OCI-LY7 (cell line): ENCODE results near the gene COG7. TPM values are rescaled to one million over a fixed set of nuclear protein-coding genes. Genes with fewer than 3 reads are reported as not detected.

ENCODE experiments used
- BruUV-seq: library from RNA; stranded (reverse); fragments of 400-500 nt; replicated peaks from 2 replicates; lab custom pipeline; 2021; lab: Mats Ljungman, UMichigan
- CTCF ChIA-PET: fragments of 300-600 bp; sonication (Branson Sonifier 250); formaldehyde crosslinking; loops from one replicate; lab custom pipeline; 2022; ENCODE audit warnings: antibody characterized with exemption; ENCODE audit not compliant: unreplicated experiment; lab: Charles Lee
- POLR2A ChIA-PET: fragments of 300-600 bp; sonication (Branson Sonifier 250); formaldehyde crosslinking; loops from one replicate; lab custom pipeline; 2022; ENCODE audit warnings: antibody characterized with exemption; lab: Charles Lee
- DNase-seq: peaks from one replicate; pipeline ENCODE4 v3.0.0-alpha.2; 2015; ENCODE audit warnings: low spot score
- H2AFZ ChIP-seq: fragments of 200-600 bp; sonication (generic), shearing (Covaris generic); 2 replicates; pipeline ENCODE4 v1.6.1; 2014; ENCODE audit warnings: mild to moderate bottlenecking, antibody characterized with exemption, low read length, moderate library complexity
- H3K27ac ChIP-seq: fragments of 200-600 bp; sonication (generic); 2 replicates; pipeline ENCODE4 v1.5.1; 2014; ENCODE audit warnings: mixed run types, low read depth, mild to moderate bottlenecking, moderate library complexity, low read length, inconsistent platforms; ENCODE audit not compliant: poor library complexity, severe bottlenecking
- H3K36me3 ChIP-seq: fragments of 200-600 bp; sonication (generic); 2 replicates; pipeline ENCODE4 v1.6.1; 2014; ENCODE audit warnings: mild to moderate bottlenecking, antibody characterized with exemption, low read length, moderate library complexity, mixed read lengths; ENCODE audit not compliant: insufficient read depth
- H3K4me1 ChIP-seq: fragments of 200-600 bp; sonication (generic); 2 replicates; pipeline ENCODE4 v1.5.1; 2014; ENCODE audit warnings: mild to moderate bottlenecking, low read length; ENCODE audit not compliant: insufficient read depth, poor library complexity, severe bottlenecking
- H3K4me2 ChIP-seq: fragments of 200-600 bp; sonication (generic); 2 replicates; pipeline ENCODE4 v1.6.1; 2014; ENCODE audit warnings: mild to moderate bottlenecking, low read length
- H3K4me3 ChIP-seq: fragments of 200-600 bp; sonication (generic); 2 replicates; pipeline ENCODE4 v1.5.1; 2014; ENCODE audit warnings: mild to moderate bottlenecking, low read depth, low read length; ENCODE audit not compliant: poor library complexity, severe bottlenecking
- H3K79me2 ChIP-seq: fragments of 200-600 bp; sonication (generic); 2 replicates; pipeline ENCODE4 v1.6.1; 2016; ENCODE audit warnings: low read depth, mild to moderate bottlenecking, low read length, moderate library complexity, mixed read lengths; ENCODE audit not compliant: insufficient read depth
- H3K9me2 ChIP-seq: fragments of 200-600 bp; sonication (generic); 2 replicates; pipeline ENCODE4 v1.6.1; 2016; ENCODE audit warnings: mild to moderate bottlenecking, low read length, mixed read lengths; ENCODE audit not compliant: insufficient read depth
- H3K9me3 ChIP-seq: fragments of 200-600 bp; sonication (generic); 2 replicates; pipeline ENCODE4 v1.6.1; 2014; ENCODE audit warnings: mild to moderate bottlenecking, mixed run types, low read length, mixed read lengths
- H4K20me1 ChIP-seq: fragments of 200-600 bp; sonication (generic); 2 replicates; pipeline ENCODE4 v1.6.1; 2014; ENCODE audit warnings: mild to moderate bottlenecking, antibody characterized with exemption, low read length, moderate library complexity, mixed read lengths; ENCODE audit not compliant: insufficient read depth
- CTCF ChIP-seq: fragments of 200-600 bp; sonication (generic); conservative IDR thresholded peaks from 2 replicates; pipeline ENCODE4 v1.5.1; 2014; ENCODE audit warnings: mild to moderate bottlenecking, antibody characterized with exemption, low read length, moderate library complexity, mixed read lengths
- EZH2phosphoT487 ChIP-seq: fragments of 200-600 bp; sonication (generic); IDR thresholded peaks from 2 replicates; pipeline ENCODE4 v1.6.1; 2018; ENCODE audit warnings: low read depth, borderline replicate concordance, mild to moderate bottlenecking, mixed run types, antibody characterized with exemption, low read length, moderate library complexity, mixed read lengths
- intact Hi-C: fragments of 100-400 bp; cut with micrococcal nuclease; formaldehyde crosslinking; loops from one replicate; pipeline ENCODE4 v1.10.0; 2022; ENCODE audit not compliant: unreplicated experiment
- total RNA-seq, 2 experiments: library from RNA; depleted of rRNA in 1 of 2; stranded (reverse); fragments of >200 nt in 1 of 2; shearing (Covaris generic) in 1 of 2; gene quantifications; 2 replicates each; pipeline ENCODE4 v1.2.3, GENCODE V29; 2014 to 2022

The COG7 gene
- total RNA-seq, 2 experiments from 2014 or later = 11.4 to 21.0 TPM

- Histone ChIP-seq H3K36me3 (no peaks in the 10 kb centered on the region), H3K4me2 (no peak overlapping the region), H3K9me3 (no peaks in the 10 kb centered on the region), H4K20me1 (no peaks in the 10 kb centered on the region), H3K79me2 (no peaks in the 10 kb centered on the region), H3K4me3 (no peak overlapping the region), H3K9me2 (no peaks in the 10 kb centered on the region), H3K27ac (no peak overlapping the region), H3K4me1 (no peaks in the 10 kb centered on the region), H2AFZ (no peak overlapping the region)
- CTCF ChIA-PET = no interaction called here
- no peak for TF ChIP-seq CTCF
- TF ChIP-seq EZH2phosphoT487 = no peak
- POLR2A ChIA-PET = interaction anchor here (0.6 kb wide), 1 partner anchor 1895 kb away, joined by 3 read pairs; no protein-coding TSS in a partner anchor
- intact Hi-C loops = no loop called here
- no peak for DNase-seq
- no TSS peak for BruUV-seq
These were observed 78.1 kb downstream of the COG7 start for GRCh38 chr16:23374721-23375510.

GRCh38 chr16:23373436-23374219, 79.4 kb downstream of the COG7 start:
- Histone ChIP-seq H3K9me3 (no peaks in the 10 kb centered on the region), H4K20me1 (no peaks in the 10 kb centered on the region), H3K4me3 (no peak overlapping the region), H3K27ac (no peak overlapping the region), H2AFZ (no peak overlapping the region), H3K9me2 (no peaks in the 10 kb centered on the region), H3K4me2 (no peak overlapping the region), H3K36me3 (no peaks in the 10 kb centered on the region), H3K79me2 (no peaks in the 10 kb centered on the region), H3K4me1 (no peaks in the 10 kb centered on the region)
- CTCF ChIA-PET = no interaction called here
- no TSS peak for BruUV-seq
- POLR2A ChIA-PET = interaction anchor here (0.6 kb wide), 1 partner anchor 1896 kb away, joined by 3 read pairs; no protein-coding TSS in a partner anchor
- TF ChIP-seq EZH2phosphoT487 = no peak
- no peak for TF ChIP-seq CTCF
- intact Hi-C loops = no loop called here
- DNase-seq = no peak
